Right cardiac atrium (tissue), 5 donors: Measurements from ENCODE around the gene C8A. TPM values are rescaled to one million over a fixed set of nuclear protein-coding genes. Genes with fewer than 3 reads are reported as not detected.

Source experiments
- ATAC-seq, 2 donors: fragments of 200-7000 bp; cut with Tn5 transposase; one replicate each; pipeline versions ENCODE4 v1.8.0 to v1.9.1; 2020; ENCODE audit warnings: moderate library complexity in 2 of 2, mild to moderate bottlenecking in 1 of 2
- DNase-seq, 3 donors: peaks; one replicate each; pipeline ENCODE4 v3.0.0-alpha.2; 2020
- H3K27ac ChIP-seq: one replicate; pipeline ENCODE4 v1.5.1; 2013; ENCODE audit warnings: mild to moderate bottlenecking, low read length, control low read depth, moderate library complexity
- H3K27me3 ChIP-seq: one replicate; pipeline ENCODE4 v1.6.1; 2013; ENCODE audit not compliant: control insufficient read depth, insufficient read depth
- H3K4me1 ChIP-seq: one replicate; pipeline ENCODE4 v1.6.1; 2013; ENCODE audit warnings: low read length; ENCODE audit not compliant: control insufficient read depth, insufficient read depth
- H3K4me3 ChIP-seq: one replicate; pipeline ENCODE4 v1.5.1; 2013; ENCODE audit warnings: low read length, control low read depth
- H3K9me3 ChIP-seq: one replicate; pipeline ENCODE4 v1.6.1; 2013; ENCODE audit warnings: low read length; ENCODE audit not compliant: control insufficient read depth
- WGBS: extraction: QIAGEN DNeasy Blood & Tissue Kit; methylation state at CpG from one replicate; pipeline ENCODE4 v1.1.7; 2013; 5-methylcytosine and 5-hydroxymethylcytosine counted together
- intact Hi-C, 4 donors: fragments of 100-400 bp; cut with DNase I; formaldehyde crosslinking; loops; one replicate each; pipeline versions ENCODE4 v1.11.0 to v1.14.0; 2022 to 2023
- polyA plus RNA-seq: library from polyadenylated mRNA; stranded (reverse); fragments of 200-250 nt; gene quantifications from one replicate; pipeline ENCODE4 v1.2.3, GENCODE V29; 2013
- total RNA-seq, 4 donors: library from RNA; stranded (reverse); fragmentation: NEBNext Ultra II Directional; extraction: Animal tissue kit (Norgen Biotek cat#: 25700); gene quantifications; one replicate each; pipeline ENCODE4 v1.2.1, GENCODE V29; 2021
- donor health status: healthy with polysubstance abuse.
- donor health status: DM: no; HTN: yes; CAD: no.
- donor health status: DM: no; HTN: no; CAD: no.
- donor health status: DM: no; HTN: yes; CAD: no; lungs with severe emphysema.
- donor health status: DM: yes; HTN: yes; CAD: no.

C8A gene
- total and polyA plus RNA-seq, 5 donors, result not detected

GRCh38 chr1:56967355-56967754 is 112.8 kb downstream of the C8A start:
- DNase-seq (no peak), ATAC-seq (no peak)
- Histone ChIP-seq H3K27me3 (no peaks in the 10 kb centered on the region), H3K4me3 (no peak overlapping the region), H3K4me1 (no peaks in the 10 kb centered on the region), H3K9me3 (no peaks in the 10 kb centered on the region), H3K27ac (no peak overlapping the region)
- WGBS, result 75% methylated on average over 3 of the region's 3 CpGs
- intact Hi-C loops, result no loop called here

Other genes starting within 250 kb of the C8A start
- gene PRKAA2, start 209.5 kb upstream of the C8A start, total RNA-seq, result 10 to 100 TPM; 65.9 to 91.7 (median 69.9) TPM
- gene PRKAA2, start 209.5 kb upstream of the C8A start, polyA plus RNA-seq, result 19.8 TPM
- under 1 TPM in 3 of 4 donors, not detected in 1; 0.14 to 0.76 (median 0.62) TPM for gene FYB2, start 35.4 kb upstream of the C8A start, total RNA-seq
- 0.79 TPM for gene FYB2, start 35.4 kb upstream of the C8A start, polyA plus RNA-seq
- not detected for gene C8B, start 111.2 kb downstream of the C8A start, total RNA-seq
- not detected for gene C8B, start 111.2 kb downstream of the C8A start, polyA plus RNA-seq